ENCODE results near the gene ASAP3.

Gene ASAP3

DNA sequence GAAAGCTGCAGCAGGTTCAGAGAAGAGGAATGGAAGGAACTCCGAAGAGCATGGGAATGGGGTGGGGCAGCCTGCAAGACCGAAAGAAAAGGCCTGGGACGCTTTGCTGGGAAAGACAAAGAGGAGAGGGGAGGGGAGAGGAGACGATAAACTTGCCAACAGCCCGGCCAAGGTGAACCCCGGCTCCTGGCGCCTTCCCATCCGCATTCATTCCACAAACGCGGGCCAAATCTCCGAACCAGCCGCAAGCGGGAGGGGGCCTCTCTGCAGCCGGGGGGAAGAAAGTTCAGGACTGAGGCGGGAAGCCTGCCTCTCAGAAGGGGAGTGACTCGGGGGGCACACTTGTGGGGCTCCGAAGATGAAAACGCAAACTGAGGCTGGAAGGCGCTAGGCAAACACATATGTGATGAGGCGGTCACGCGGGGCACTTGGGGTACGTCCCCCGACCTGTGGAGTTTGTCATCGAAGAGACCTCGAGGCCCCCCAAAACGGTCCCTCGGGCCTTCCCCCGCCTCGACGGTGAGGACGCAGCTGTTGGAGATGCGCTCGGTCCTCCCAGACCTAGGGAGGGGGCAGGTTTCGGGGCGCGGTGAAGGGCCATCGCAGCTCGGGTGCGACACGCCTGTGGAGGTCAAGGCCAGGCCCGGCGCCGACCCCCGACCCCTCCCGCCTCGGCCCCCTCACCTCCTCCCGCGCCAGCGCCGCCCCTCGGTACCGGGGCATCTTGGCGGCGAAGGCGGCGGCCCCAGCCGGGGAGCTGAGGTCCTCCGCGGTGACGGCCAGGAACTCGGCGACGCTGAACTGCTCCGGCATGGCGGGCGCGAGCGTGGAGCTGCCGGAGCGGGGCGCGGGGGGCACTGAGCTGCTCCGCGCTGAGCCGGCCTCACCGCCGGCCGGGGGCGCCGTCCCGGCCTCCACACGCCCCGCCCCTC is at the start of gene ASAP3 (continued):
- TF ChIP-seq ZNF335 (tag by site-specific recombination; conservative IDR thresholded peaks at IDR 0.05) (peak; percentile 92), ZSCAN30 (tag by site-specific recombination; IDR thresholded peaks at IDR 0.05) (no peak), ZNF266 (tag by site-specific recombination; IDR thresholded peaks at IDR 0.05; ENCODE audit: low read depth) (no peak), SALL2 (tag by site-specific recombination; IDR thresholded peaks at IDR 0.05; ENCODE audit: borderline replicate concordance) (no peak), ZEB2 (tag by site-specific recombination; IDR thresholded peaks at IDR 0.05) (0 out of 2 replicates have a peak, but pooled peaks have one; percentile 44), ZNF791 (tag by site-specific recombination; IDR thresholded peaks at IDR 0.05) (no peak), PRDM10 (tag by site-specific recombination; IDR thresholded peaks at IDR 0.05) (peak; percentile 40; the same call in 1 of the 2 replicates), ZNF596 (tag by site-specific recombination; IDR thresholded peaks at IDR 0.05) (no peak), ZNF548 (tag by site-specific recombination; IDR thresholded peaks at IDR 0.05) (no peak), ZNF174 (tag by site-specific recombination; IDR thresholded peaks at IDR 0.05) (no peak), ATF2 (tag by site-specific recombination; IDR thresholded peaks at IDR 0.05; ENCODE audit: low read depth) (no peak), FEZF1 (tag by site-specific recombination; IDR thresholded peaks at IDR 0.05) (no peak), ZNF843 (tag by site-specific recombination; IDR thresholded peaks at IDR 0.05) (no peak), ELK4 (IDR thresholded peaks at IDR 0.05; ENCODE audit: borderline replicate concordance, low read depth, low read length) (no peak), ZBTB8A (tag by site-specific recombination; IDR thresholded peaks at IDR 0.05) (peak; percentile 30; the same call in 1 of the 2 replicates), ZNF211 (tag by site-specific recombination; IDR thresholded peaks at IDR 0.05; ENCODE audit: low read depth) (no peak)
- TF ChIP-seq, protein P1, sequence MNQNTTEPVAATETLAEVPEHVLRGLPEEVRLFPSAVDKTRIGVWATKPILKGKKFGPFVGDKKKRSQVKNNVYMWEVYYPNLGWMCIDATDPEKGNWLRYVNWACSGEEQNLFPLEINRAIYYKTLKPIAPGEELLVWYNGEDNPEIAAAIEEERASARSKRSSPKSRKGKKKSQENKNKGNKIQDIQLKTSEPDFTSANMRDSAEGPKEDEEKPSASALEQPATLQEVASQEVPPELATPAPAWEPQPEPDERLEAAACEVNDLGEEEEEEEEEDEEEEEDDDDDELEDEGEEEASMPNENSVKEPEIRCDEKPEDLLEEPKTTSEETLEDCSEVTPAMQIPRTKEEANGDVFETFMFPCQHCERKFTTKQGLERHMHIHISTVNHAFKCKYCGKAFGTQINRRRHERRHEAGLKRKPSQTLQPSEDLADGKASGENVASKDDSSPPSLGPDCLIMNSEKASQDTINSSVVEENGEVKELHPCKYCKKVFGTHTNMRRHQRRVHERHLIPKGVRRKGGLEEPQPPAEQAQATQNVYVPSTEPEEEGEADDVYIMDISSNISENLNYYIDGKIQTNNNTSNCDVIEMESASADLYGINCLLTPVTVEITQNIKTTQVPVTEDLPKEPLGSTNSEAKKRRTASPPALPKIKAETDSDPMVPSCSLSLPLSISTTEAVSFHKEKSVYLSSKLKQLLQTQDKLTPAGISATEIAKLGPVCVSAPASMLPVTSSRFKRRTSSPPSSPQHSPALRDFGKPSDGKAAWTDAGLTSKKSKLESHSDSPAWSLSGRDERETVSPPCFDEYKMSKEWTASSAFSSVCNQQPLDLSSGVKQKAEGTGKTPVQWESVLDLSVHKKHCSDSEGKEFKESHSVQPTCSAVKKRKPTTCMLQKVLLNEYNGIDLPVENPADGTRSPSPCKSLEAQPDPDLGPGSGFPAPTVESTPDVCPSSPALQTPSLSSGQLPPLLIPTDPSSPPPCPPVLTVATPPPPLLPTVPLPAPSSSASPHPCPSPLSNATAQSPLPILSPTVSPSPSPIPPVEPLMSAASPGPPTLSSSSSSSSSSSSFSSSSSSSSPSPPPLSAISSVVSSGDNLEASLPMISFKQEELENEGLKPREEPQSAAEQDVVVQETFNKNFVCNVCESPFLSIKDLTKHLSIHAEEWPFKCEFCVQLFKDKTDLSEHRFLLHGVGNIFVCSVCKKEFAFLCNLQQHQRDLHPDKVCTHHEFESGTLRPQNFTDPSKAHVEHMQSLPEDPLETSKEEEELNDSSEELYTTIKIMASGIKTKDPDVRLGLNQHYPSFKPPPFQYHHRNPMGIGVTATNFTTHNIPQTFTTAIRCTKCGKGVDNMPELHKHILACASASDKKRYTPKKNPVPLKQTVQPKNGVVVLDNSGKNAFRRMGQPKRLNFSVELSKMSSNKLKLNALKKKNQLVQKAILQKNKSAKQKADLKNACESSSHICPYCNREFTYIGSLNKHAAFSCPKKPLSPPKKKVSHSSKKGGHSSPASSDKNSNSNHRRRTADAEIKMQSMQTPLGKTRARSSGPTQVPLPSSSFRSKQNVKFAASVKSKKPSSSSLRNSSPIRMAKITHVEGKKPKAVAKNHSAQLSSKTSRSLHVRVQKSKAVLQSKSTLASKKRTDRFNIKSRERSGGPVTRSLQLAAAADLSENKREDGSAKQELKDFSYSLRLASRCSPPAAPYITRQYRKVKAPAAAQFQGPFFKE (tag by site-specific recombination; IDR thresholded peaks at IDR 0.05; ENCODE audit: borderline replicate concordance) = no peak
- TF ChIP-seq, protein P2, sequence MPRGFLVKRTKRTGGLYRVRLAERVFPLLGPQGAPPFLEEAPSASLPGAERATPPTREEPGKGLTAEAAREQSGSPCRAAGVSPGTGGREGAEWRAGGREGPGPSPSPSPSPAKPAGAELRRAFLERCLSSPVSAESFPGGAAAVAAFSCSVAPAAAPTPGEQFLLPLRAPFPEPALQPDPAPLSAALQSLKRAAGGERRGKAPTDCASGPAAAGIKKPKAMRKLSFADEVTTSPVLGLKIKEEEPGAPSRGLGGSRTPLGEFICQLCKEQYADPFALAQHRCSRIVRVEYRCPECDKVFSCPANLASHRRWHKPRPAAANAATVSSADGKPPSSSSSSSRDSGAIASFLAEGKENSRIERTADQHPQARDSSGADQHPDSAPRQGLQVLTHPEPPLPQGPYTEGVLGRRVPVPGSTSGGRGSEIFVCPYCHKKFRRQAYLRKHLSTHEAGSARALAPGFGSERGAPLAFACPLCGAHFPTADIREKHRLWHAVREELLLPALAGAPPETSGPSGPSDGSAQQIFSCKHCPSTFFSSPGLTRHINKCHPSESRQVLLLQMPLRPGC (tag by site-specific recombination; IDR thresholded peaks at IDR 0.05) = no peak
- TF ChIP-seq, protein P3, sequence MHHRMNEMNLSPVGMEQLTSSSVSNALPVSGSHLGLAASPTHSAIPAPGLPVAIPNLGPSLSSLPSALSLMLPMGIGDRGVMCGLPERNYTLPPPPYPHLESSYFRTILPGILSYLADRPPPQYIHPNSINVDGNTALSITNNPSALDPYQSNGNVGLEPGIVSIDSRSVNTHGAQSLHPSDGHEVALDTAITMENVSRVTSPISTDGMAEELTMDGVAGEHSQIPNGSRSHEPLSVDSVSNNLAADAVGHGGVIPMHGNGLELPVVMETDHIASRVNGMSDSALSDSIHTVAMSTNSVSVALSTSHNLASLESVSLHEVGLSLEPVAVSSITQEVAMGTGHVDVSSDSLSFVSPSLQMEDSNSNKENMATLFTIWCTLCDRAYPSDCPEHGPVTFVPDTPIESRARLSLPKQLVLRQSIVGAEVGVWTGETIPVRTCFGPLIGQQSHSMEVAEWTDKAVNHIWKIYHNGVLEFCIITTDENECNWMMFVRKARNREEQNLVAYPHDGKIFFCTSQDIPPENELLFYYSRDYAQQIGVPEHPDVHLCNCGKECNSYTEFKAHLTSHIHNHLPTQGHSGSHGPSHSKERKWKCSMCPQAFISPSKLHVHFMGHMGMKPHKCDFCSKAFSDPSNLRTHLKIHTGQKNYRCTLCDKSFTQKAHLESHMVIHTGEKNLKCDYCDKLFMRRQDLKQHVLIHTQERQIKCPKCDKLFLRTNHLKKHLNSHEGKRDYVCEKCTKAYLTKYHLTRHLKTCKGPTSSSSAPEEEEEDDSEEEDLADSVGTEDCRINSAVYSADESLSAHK (tag by site-specific recombination; IDR thresholded peaks at IDR 0.05) = no peak
- TF ChIP-seq, protein P4, sequence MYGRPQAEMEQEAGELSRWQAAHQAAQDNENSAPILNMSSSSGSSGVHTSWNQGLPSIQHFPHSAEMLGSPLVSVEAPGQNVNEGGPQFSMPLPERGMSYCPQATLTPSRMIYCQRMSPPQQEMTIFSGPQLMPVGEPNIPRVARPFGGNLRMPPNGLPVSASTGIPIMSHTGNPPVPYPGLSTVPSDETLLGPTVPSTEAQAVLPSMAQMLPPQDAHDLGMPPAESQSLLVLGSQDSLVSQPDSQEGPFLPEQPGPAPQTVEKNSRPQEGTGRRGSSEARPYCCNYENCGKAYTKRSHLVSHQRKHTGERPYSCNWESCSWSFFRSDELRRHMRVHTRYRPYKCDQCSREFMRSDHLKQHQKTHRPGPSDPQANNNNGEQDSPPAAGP (tag by site-specific recombination; IDR thresholded peaks at IDR 0.05) = no peak
